Dedifferentiated amniotic fluid mesenchymal stem cell (primary cell): ENCODE measurements around the gene ZNF581.
A peak's percentile ranks its signal among the peaks of the same experiment; 100 is the strongest.

ENCODE experiments used
- DNase-seq: peaks from one replicate; pipeline ENCODE4 v3.0.0-alpha.2; 2016; ENCODE audit errors: extremely low spot score

The ZNF581 gene

DNA sequence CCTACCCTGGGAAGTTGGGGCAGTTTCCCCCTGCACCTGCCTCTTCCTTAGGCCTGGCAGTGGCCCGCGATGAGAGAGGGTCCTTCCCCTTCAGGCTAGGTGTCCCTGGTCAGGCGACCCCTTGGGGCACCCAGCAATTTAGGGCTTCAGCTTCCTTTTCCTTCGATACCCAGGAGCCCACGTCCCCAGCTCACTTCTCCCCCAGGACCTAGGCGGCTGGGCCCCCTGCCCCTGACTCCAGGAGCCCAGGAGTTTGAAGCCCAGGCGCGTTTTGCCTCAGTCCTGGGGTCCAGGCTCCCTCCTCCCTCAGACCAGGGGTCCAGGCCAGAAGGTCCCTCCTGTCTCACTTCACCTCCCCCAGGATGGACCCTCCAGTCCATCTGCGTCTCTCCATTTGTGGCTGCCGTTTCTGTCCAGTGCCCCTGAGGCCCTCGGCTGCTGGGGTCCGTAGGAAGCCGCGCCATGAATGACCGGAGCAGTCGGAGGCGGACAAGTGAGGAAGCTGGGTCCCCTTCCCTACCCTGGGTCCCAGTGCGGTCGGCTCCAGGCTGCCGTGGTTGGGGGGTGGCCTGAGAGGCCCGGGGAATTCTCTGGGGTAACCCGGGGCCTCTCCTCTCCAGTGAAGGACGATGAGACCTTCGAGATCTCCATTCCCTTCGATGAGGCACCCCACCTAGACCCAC lies 5.3 kb downstream of the ZNF581 start:
- no peak for DNase-seq

DNA sequence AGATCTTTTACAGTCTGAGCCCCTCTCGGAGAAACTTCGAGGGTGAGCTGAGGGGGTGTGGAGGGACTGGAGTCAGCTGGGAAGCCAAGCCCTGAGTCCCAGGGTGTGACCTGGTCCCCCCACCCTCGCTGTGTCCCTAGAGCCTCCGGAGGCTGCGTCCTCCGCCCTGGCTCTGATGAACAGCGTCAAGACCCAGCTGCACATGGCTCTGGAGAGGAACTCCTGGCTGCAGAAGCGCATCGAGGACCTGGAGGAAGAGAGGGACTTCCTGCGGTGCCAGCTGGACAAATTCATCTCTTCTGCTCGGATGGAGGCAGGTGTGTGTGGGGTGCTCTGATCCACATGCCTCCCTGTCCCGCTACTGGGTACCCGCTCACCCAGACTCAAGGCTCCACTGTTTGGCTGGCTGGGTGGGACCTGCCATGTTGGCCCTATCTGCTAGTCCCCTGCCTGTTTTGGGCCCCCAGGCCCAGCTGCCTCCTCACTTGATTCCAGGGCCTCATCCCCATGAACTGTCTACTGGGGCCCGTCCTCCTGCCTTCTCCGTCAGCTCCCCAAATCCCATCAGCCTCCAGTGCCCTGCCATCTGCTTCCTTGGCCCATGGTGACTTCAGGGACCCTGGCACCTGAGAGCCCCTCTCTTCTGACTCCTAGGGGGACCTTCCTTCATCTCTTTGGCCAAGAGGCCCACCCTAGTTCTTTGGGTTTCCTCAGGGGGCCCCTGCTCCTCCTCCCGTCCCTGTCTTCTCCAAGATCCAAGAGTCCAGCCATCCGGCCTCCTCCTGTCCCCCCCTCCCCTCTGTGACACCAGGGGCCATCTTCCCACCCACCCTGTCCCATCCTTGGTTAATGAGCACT lies 6.0 kb downstream of the ZNF581 start:
- no peak for DNase-seq

DNA sequence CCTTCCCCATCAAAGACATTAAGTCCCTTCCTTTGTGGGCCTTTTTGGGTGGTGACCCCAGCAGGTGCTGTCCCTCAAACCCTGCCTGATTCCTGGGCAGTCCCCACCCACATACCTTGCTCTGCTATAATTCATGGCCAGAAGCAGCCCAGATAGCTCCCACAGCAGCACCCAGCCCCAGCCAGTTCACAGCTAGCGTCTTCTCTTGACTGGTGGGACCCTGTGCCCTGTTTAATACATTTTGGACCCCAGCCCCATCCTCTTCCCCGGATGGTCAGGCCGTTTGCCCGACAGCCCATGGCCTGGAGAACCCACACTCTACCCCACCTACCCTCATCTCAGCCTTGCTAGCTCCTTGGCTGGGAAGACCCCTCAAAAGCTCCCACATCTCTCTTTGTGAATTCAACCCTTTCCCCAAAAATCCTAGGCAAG lies 6.7 kb downstream of the ZNF581 start:
- DNase-seq, result no peak

DNA sequence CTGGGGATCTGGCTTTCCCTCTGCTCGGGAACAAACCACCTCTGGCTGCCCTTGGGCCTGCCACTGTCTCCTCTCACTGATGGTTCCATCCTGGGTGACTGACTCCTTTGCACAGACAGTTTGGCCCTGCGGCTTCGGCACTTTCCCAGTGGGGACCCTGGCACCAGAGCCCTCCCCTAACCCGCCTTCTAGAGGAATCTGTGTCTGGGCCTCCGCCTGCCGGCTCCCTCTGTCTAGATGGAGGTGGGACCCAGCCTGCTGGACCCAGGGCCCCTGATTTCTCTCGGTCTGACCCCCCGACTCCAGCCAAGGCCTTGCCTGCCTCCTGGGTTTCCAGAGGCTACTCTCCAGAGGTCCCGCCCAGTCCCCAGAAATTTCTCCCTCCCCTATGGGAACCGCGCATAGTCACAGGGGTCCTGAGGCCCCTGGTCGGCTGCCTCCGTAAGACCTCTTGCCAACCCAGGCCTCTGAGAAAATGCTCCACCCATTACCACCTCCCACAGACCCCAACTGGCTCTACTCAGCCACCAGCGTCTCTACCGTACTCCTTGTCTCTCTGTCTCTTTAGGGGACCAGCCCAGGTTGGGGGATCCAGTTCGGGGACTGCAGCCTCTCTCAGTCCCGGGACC lies 7.3 kb downstream of the ZNF581 start:
- no peak for DNase-seq

DNA sequence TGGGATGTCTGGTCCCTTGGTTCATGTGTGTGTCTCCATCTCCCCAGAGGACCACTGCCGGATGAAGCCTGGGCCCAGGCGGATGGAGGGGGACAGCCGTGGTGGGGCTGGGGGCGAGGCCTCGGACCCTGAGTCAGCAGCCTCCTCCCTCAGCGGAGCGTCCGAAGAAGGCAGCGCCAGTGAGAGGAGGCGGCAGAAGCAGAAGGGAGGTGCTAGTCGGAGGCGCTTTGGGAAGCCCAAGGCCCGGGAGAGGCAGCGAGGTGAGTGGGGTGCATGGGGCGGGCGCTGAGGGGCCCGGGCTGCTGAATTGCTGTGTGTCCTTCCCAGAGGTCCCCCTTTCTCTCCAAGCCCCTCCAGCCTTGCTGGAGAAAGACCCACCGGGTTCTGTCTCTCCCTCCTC lies 7.8 kb downstream of the ZNF581 start:
- no peak for DNase-seq

DNA sequence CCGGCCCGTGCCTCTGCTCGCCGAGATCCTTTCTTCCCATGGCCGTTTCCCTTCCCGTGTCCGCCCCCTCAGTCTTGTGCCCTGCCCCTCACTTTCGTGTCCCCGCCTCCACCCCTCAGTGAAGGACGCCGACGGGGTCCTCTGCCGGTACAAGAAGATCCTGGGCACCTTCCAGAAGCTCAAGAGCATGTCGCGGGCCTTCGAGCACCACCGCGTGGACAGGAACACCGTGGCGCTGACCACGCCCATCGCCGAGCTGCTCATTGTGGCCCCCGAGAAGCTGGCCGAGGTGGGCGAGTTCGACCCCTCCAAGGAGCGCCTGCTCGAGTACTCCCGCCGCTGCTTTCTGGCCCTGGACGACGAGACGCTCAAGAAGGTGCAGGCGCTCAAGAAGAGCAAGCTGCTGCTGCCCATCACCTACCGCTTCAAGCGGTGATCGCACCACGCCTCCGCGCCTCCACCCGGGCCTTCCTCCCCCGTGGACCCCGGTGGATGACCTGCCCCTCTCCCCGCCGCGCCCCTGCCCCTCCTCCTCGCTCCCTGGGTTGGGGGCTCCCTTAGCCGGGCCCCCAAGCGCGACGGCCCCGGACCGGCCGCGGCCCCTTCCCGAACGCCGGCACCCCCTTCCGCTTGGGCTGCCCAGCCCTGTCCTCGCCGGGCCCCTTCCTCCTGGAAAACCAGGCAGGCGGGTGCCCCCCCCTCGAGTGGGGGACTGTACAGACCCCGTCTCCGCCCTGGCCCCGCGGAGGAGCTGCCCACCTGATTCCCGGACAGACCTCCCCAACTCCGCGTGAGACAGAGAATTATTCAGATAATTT lies 9.1 kb downstream of the ZNF581 start:
- no peak for DNase-seq

DNA sequence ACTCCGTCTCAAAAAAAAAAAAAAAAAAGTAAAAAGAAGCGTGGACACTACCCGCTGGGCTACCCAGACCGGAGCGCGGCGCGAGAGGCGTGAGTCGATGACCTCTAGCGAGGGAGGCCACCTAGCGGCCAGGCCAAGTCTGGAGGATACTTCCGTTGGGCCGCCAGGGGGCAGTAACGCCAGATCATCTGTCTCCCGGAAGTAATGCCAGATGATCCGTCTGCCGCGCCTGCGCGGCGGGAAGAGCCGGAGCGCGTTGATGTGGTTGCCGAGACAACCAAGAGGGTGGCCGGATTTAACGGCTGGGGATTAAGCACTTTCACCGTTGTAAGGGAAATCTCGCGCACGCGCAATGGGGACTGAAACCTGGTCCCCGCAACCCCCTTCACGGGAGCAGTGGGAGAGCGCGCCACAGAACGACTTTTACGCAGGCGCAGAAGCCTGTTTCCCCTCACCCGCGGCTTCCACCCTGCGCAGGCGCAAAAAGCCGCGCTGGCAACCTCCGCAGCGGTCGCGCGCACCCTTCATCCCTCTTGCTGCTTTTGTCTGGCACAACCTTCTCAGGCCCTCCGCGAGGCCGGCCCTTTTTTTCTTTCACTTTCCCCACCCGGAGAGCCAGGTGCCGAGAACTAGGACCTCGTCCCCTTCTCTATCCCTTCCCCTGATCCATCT lies 10.3 kb downstream of the ZNF581 start:
- DNase-seq, result peak; percentile 97

DNA sequence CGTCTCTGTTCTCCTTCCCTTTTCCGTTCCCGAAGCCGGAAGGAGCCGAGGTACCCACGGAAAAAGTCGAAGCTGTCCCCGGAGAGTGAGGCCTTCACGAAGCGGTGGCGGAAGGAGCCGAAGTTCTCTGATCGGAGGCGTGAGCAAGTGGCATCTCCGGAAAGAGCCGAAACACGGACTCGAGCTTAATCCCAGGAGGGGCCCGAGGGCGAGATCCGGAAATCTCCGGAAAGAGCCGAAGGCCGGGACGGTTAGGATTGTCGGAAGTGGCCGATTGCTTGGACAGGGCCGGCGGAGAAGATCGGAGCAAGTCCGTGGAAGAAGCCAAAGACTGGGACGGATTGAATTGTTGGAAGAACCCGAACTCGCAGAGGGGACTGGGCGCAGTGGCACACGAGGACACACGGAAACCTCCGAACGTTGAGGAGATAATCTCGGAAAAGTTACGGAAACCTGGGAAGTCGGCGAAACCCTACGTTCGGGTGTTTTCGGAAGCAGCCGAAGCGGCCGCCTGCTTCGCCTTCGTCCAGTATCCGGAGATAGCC lies 10.9 kb downstream of the ZNF581 start:
- DNase-seq, result peak; percentile 100

DNA sequence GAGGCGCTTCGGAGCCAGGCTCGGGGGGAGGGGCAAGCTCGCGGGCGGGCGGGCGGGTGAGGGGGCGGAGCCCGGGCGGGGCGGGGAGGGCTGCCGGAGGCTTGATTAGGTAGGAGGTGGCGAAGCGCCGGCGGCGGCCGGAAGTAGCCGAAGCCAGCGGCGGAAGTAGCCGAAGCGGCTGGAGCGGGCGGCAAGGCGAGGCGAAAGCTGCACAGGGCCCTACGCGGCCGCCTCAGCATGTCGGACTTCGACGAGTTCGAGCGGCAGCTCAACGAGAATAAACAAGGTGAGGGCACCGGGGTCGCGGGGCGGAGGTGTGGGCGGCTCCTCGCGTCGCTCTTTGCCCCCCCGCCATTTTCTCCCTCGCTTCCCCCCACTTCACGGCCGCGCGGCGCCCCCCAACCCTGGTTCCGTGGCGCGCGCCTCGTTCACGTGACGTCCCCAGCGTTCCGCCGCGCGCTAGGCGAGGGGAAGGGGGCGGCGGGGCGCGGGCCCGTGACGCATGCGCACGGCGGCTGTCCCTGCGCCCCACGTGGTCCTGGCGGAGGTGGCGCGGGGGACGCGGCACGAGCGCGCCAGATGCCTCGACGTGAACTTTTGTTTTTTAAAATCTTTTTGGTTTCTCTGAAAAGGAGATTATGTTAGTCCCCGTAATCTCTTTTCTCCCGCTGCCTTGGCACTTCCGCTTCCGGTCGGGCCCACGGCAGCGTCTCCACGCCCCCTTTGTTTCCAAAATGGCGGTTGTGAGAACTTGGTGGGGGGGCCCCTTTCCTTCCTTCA lies 11.6 kb downstream of the ZNF581 start, which contains the start of gene U2AF2:
Gene U2AF2 (plus strand): TSS at position 168 of the 780 bp plus-strand sequence. CDS start 70 bp downstream, at position 238.
- peak; percentile 88 for DNase-seq

DNA sequence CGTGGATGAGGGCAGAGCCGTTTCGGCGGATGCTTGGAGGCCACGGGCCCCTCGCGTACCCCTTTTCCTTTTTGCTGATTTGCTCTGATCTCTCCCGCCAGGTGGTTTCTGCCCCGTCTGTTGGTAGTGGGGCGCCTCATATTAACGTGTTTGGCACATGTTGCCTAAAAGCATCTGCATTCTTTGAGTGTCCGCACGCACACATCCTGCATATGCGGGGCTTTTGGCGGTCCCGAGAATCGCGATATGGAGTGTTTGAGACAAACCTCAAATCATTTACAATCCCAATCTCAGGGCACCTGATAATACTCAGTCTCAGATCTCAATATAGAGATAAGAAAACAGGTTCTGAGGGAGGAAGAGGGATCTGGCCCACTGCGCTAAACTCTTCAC lies 12.2 kb downstream of the ZNF581 start:
- no peak for DNase-seq

DNA sequence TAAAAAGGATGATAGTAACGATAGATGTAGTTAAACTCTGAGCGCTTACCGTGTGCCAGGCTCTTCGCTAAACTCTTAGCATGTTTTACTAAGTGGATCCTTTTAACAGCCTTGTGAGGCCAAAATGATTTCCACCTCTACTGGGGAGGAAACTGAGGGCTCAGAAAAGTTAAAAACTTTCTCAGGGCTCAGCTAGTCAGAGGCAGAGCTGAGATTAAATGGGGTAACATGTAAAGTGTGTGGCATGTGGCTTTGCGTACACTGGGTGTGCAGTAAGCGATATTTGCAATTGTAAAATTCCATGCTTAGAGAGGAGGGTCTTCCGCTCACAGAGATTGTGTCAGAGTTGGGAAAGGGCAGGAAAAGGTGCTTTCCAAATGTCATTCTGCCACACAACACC lies 13.1 kb downstream of the ZNF581 start:
- no peak for DNase-seq

DNA sequence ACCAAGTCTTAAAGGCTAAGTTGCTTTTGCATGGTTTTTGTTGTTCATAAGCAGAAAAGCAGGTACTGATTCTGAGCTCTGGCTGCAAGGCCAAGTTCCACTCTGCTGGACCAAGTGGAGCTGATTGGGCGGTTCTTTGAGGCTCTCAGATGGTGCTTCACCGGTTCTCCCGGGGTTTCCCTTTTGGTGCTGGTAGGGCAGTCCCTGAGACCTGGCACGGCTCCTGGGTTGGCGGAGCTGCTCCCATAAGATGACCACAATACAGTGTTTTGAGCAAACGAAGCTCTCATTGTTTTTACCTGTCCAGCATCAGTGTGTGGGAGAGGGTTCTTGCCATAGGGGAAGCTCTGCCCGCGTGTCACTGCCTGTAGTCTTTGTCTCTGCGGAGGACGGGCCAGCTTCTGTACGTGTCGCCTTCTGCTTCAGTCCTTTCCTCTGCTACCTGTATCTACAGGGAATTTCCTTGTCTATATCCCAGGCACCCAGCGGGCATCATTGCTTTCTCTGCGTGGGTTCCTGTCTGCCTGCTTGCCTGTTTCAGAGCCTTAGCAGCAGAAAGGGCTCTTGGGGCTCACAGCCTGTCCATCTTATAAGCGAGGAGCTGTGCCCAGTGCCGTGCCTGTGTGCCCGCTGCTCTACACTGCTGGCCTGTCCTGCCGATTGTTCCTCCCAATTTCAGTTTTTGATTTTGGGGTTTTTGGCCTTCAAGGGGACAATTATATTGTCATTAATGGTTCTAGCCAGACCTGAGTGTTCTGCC lies 13.7 kb downstream of the ZNF581 start:
- no peak for DNase-seq

DNA sequence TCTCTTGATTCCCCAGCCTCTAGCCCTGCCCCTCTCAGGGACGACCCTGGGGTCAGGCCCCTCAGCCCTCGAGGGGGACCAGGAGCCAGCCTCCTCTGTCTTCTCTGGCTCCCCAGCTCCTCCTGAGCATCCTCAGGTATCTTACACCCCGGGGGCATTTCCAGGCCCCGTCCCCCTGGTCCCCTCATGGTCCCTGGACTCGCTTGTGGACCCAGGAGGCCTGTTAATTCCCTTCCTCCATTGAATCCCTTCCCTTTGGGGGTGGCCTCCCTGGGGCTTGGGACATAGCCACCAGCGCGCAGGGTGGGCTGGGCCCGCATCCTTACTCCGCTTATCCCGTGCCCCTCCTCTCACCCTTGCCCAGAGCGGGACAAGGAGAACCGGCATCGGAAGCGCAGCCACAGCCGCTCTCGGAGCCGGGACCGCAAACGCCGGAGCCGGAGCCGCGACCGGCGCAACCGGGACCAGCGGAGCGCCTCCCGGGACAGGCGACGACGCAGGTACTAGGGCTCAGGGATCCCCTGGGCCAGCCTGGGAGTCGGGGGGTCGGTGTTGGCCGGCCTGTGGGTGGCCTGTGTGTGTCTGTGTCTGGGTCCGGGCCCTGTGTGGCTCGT lies 15.5 kb downstream of the ZNF581 start:
- no peak for DNase-seq

DNA sequence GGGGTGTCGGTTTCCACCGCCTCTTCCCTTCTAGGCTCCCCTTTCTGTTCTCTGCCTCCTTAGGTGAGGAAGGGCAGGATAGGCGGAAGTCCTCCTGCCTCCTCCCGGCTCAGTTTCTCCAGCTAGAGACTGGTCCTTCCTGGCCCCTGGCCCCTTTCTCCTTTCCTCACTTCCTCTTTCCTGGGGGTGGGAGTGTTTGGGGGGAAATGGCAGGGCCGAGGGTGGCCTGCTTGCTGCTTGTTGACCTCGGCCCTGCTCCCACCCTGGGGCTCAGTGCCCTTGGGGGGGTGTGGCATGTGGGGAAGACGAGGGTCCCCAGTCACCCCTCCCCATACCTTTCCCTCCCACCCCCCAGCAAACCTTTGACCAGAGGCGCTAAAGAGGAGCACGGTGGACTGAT lies 16.4 kb downstream of the ZNF581 start:
- no peak for DNase-seq

DNA sequence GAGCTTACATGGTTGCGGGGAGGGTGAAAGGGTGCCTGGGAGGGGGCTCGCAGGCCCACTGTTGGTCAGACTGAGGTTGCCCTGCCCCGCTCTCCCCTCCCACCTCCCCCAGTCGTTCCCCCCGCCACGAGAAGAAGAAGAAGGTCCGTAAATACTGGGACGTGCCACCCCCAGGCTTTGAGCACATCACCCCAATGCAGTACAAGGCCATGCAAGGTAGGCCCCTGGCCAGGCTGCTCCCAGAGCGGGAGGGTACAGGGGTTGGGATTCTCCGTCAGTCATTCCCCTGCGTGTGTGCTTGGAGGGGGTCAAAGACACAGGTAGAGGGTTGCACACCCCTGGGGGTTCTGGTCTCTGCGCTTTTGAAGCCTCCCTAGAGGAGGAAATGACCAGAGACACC lies 17.0 kb downstream of the ZNF581 start:
- no peak for DNase-seq

DNA sequence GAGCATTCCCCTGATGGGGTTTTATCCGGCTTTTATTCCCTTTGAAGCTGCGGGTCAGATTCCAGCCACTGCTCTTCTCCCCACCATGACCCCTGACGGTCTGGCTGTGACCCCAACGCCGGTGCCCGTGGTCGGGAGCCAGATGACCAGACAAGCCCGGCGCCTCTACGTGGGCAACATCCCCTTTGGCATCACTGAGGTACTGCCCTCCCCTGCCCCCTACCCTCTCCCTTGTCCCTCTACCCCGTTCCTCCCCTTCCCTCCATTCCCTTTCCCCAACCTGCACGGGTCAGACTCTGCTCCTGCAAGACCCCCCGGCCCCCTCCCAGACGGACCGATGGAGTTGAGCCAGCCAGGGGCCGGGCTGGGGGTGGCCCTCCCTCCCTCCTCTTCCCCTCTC lies 17.5 kb downstream of the ZNF581 start:
- no peak for DNase-seq

DNA sequence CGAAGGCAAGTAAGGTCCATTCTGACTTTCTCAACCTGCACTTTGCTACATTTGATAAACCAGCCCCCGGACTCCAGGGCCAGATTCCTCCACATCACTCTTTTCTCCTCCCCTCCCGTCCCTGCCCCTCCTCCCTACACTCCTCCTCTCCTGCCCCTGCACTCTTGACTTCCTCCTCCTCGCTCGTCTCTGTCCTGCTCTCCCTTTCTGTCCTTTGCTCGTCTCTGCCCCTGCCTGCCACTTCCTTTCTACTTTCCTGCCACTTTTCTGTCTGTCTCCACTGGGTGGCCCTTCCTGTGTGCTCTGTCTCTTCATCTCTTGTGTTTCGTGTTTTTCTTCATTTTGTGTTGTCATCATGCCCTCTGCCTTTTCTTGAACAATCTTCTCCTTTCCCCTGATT lies 18.4 kb downstream of the ZNF581 start:
- no peak for DNase-seq

DNA sequence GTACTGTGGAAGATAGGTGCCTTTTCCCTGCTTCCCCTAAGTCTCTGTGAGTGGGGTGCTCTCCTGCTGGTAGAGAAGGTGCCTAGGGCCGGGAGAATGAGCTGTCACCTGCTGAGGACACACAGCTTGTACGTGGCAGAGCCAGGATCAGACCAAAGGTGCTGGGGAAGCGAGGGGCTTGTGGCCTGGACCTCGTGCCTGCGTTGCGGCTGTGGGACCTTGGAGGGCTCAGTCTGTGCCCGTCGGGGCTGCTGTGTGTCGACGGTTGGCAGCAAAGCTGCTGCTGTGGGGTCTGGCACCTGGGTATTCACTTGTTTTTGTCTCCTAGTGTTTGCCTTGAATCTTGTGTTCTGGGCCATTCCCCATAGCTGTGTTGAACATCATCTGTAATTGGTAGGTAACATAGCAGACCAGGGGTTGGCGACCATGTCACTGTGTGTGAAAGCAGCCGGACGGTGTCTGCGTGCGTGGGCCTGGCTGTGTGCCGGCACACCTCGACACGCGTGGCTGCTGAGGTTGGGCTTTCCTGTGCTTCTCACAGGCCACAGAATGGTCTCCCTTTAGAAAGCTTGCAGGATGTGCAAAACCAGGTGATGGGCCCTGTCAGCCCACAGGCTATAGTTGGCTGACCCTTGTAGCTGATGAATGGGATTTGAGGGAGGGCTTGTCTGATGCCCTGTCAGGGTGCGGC lies 20.5 kb downstream of the ZNF581 start:
- DNase-seq, result no peak
